HepG2 (cell line): Measurements from ENCODE around the gene SIK1. TPM values are rescaled to one million over a fixed set of nuclear protein-coding genes. Genes with fewer than 3 reads are reported as not detected.
A peak's percentile ranks its signal among the peaks of the same experiment; 100 is the strongest.
"Not testable (repeated sequence)": the region's sequence is repeated elsewhere in the genome, so short reads cannot be mapped to it uniquely, and the experiment has no call there.

Source experiments
- ATAC-seq: fragments of 200-7000 bp; cut with Tn5 transposase; 3 replicates; pipeline ENCODE4 v1.9.1; 2020; ENCODE audit warnings: mild to moderate bottlenecking, moderate library complexity
- BruUV-seq: library from RNA; stranded (reverse); fragments of 400-500 nt; replicated peaks from 2 replicates; lab custom pipeline; 2021; lab: Mats Ljungman, UMichigan
- CTCF ChIA-PET: fragments of 300-600 bp; formaldehyde crosslinking; extraction: SDS; loops from one replicate; lab custom pipeline; 2021; ENCODE audit warnings: low total read pairs, inconsistent platforms, low intra/inter-chr PET ratio; lab: Yijun Ruan, JAX
- POLR2A ChIA-PET: fragments of 350-600 bp; sonication (Branson Sonifier 250); formaldehyde crosslinking; loops from one replicate; lab custom pipeline; 2020; ENCODE audit warnings: antibody characterized with exemption, inconsistent platforms; lab: Yijun Ruan, JAX
- DNase-seq: peaks from one replicate; pipeline ENCODE4 v3.0.0-alpha.2; 2015; ENCODE audit warnings: low spot score
- FAIRE-seq: peaks from 3 replicates; lab custom pipeline; 2011; peaks lifted over from hg19 to GRCh38; lab: Jason Lieb, UNC
- H2AFZ ChIP-seq: one replicate; pipeline ENCODE4 v1.6.1; 2011; ENCODE audit warnings: low read length, inconsistent platforms
- H3K27ac ChIP-seq: fragments of 300-600 bp; 3 replicates; pipeline ENCODE4 v1.8.0; 2011; ENCODE audit warnings: mixed run types, mild to moderate bottlenecking, mixed read lengths, low read length, inconsistent platforms; ENCODE audit not compliant: insufficient read depth; ENCODE audit errors: extremely low read length
- H3K27me3 ChIP-seq, 2 experiments: fragments of 200-600 bp in 1 of 2; 2 replicates in 1 of 2; 3 replicates in 1 of 2; pipeline versions ENCODE4 v1.6.0 to v1.8.0; 2011; ENCODE audit warnings: low read length in 2 of 2, mild to moderate bottlenecking in 2 of 2, moderate library complexity in 2 of 2, inconsistent platforms in 1 of 2; ENCODE audit not compliant: insufficient read depth in 2 of 2, control insufficient read depth in 1 of 2
- H3K36me3 ChIP-seq, 2 experiments: fragments of 200-600 bp in 1 of 2; replicated peaks in 1 of 2; 2 replicates in 1 of 2; 3 replicates in 1 of 2; pipeline versions ENCODE4 v1.5.1 to v1.8.0; 2011; ENCODE audit warnings: low read length in 2 of 2, inconsistent platforms in 1 of 2; ENCODE audit not compliant: insufficient read depth in 2 of 2, control insufficient read depth in 1 of 2
- H3K4me1 ChIP-seq: 2 replicates; pipeline ENCODE4 v1.5.1; 2012; ENCODE audit warnings: low read length, inconsistent platforms; ENCODE audit not compliant: insufficient read depth
- H3K4me2 ChIP-seq: 2 replicates; pipeline ENCODE4 v1.6.0; 2011; ENCODE audit warnings: low read depth, low read length, inconsistent platforms
- H3K4me3 ChIP-seq, 3 experiments: fragments of 200-600 bp in 1 of 3; sonication (generic), shearing (Covaris generic) in 1 of 3; replicated peaks in 1 of 3; 2 replicates each; pipeline ENCODE4 v1.5.1; 2011 to 2016; ENCODE audit warnings: low read length in 3 of 3, inconsistent platforms in 2 of 3, low read depth in 2 of 3, mild to moderate bottlenecking in 2 of 3, control low read depth in 1 of 3, mixed read lengths in 1 of 3; ENCODE audit not compliant: insufficient read depth in 1 of 3
- H3K79me2 ChIP-seq: one replicate; pipeline ENCODE4 v1.6.1; 2011; ENCODE audit warnings: low read length, inconsistent platforms; ENCODE audit not compliant: insufficient read depth
- H3K9ac ChIP-seq: 2 replicates; pipeline ENCODE4 v1.6.0; 2011; ENCODE audit warnings: mild to moderate bottlenecking, low read depth, low read length, inconsistent platforms; ENCODE audit not compliant: insufficient read depth
- H3K9me3 ChIP-seq: 2 replicates; pipeline ENCODE4 v1.5.1; 2012; ENCODE audit warnings: mild to moderate bottlenecking, low read length
- H4K20me1 ChIP-seq: 2 replicates; pipeline ENCODE4 v1.6.0; 2011; ENCODE audit warnings: inconsistent platforms, mild to moderate bottlenecking, low read length, moderate library complexity; ENCODE audit not compliant: insufficient read depth
- HNRNPL ChIP-seq: fragments of 200-400 bp; formaldehyde crosslinking; IDR thresholded peaks from 2 replicates; pipeline ENCODE4 v1.6.1; 2017; ENCODE audit warnings: mild to moderate bottlenecking, low read depth, low read length
- WGBS: methylation state at CpG from one replicate; pipeline ENCODE4 v1.1.6; 2017; ENCODE audit warnings: low lambda C conversion rate; 5-methylcytosine and 5-hydroxymethylcytosine counted together
- in situ Hi-C: cut with HindIII; loops from 2 replicates; pipeline ENCODE4 v1.10.0; 2017; ENCODE audit warnings: low pct_unique_long_range_greater_than_20kb; ENCODE audit not compliant: extremely low pct_ligation_motif_present
- intact Hi-C: fragments of 100-400 bp; cut with micrococcal nuclease; formaldehyde crosslinking; loops from one replicate; pipeline ENCODE4 v1.10.0; 2022; ENCODE audit not compliant: unreplicated experiment
- polyA plus RNA-seq, 8 experiments: library from polyadenylated mRNA; depleted of rRNA in 3 of 8; stranded (reverse) in 7 of 8; unstranded in 1 of 8; fragments of >200 nt; fragmentation: Illumina TruSeq in 4 of 8; extraction: Trizol in 4 of 8; gene quantifications; 2 replicates each; pipeline versions ENCODE4 v1.2.1 to v1.2.3, GENCODE V29; 2011 to 2016; ENCODE audit warnings: low read depth in 4 of 8, missing spikeins in 1 of 8, mixed read lengths in 1 of 8; ENCODE audit not compliant: insufficient read depth in 1 of 8
- total RNA-seq, 5 experiments: library from RNA; depleted of rRNA; stranded (reverse); fragments of >200 nt; fragmentation: Illumina TruSeq; extraction: Trizol; gene quantifications; 2 replicates each; pipeline ENCODE4 v1.2.3, GENCODE V29; 2016; ENCODE audit warnings: low read depth in 1 of 5

Gene SIK1
- total and polyA plus RNA-seq, 2 of the 13 experiments (the other 11 are each of a cell fraction or from before 2014, with no cell fraction given), result 4.5 to 14.5 TPM

GRCh38 chr21:43403651-43404430 lies 23.1 kb downstream of the SIK1 start:
- H4K20me1 ChIP-seq, H3K4me1 ChIP-seq, POLR2A ChIA-PET, DNase-seq, BruUV-seq, H3K79me2 ChIP-seq, H2AFZ ChIP-seq, CTCF ChIA-PET, H3K27me3 ChIP-seq, intact Hi-C loops, H3K27ac ChIP-seq, H3K9me3 ChIP-seq, H3K9ac ChIP-seq, H3K36me3 ChIP-seq, H3K4me2 ChIP-seq, H3K4me3 ChIP-seq, in situ Hi-C loops: not testable (repeated sequence)
- ATAC-seq, result peak; percentile 93
- WGBS, result no CpG with 5 or more reads among the region's 22 CpGs
- FAIRE-seq, result peak; percentile 8
- TF ChIP-seq HNRNPL, result 0 out of 2 replicates have a peak, but pooled peaks have one; percentile 24

- H3K79me2 ChIP-seq, CTCF ChIA-PET, POLR2A ChIA-PET, BruUV-seq, DNase-seq, H3K9me3 ChIP-seq, FAIRE-seq, intact Hi-C loops, H4K20me1 ChIP-seq, H3K27ac ChIP-seq, H3K4me1 ChIP-seq, H2AFZ ChIP-seq, H3K4me2 ChIP-seq, ATAC-seq, in situ Hi-C loops, H3K4me3 ChIP-seq, H3K27me3 ChIP-seq, H3K9ac ChIP-seq, H3K36me3 ChIP-seq: not testable (repeated sequence)
- WGBS, result no CpG with 5 or more reads among the region's 11 CpGs
These were observed 25.8 kb downstream of the SIK1 start for GRCh38 chr21:43401125-43401524.

GRCh38 chr21:43399595-43400015 lies 27.3 kb downstream of the SIK1 start:
- DNase-seq, H3K4me2 ChIP-seq, in situ Hi-C loops, POLR2A ChIA-PET, H3K27me3 ChIP-seq, H3K27ac ChIP-seq, H3K9ac ChIP-seq, H3K4me3 ChIP-seq, intact Hi-C loops, FAIRE-seq, CTCF ChIA-PET, H4K20me1 ChIP-seq, H3K79me2 ChIP-seq, H3K9me3 ChIP-seq, H3K4me1 ChIP-seq, H3K36me3 ChIP-seq, H2AFZ ChIP-seq, ATAC-seq, BruUV-seq: not testable (repeated sequence)
- no CpG with 5 or more reads among the region's 15 CpGs for WGBS

- H3K4me3 ChIP-seq, H3K4me1 ChIP-seq, intact Hi-C loops, H3K27me3 ChIP-seq, BruUV-seq, H3K9ac ChIP-seq, H3K79me2 ChIP-seq, FAIRE-seq, ATAC-seq, H2AFZ ChIP-seq, CTCF ChIA-PET, H3K27ac ChIP-seq, H3K9me3 ChIP-seq, H4K20me1 ChIP-seq, H3K4me2 ChIP-seq, DNase-seq, in situ Hi-C loops, H3K36me3 ChIP-seq, POLR2A ChIA-PET: not testable (repeated sequence)
- WGBS, result no CpG with 5 or more reads among the region's 28 CpGs
These were observed 27.8 kb downstream of the SIK1 start for GRCh38 chr21:43399136-43399535.
